T-helper 2 cell treated with Interferon-gamma antibody and Interleukin-4, amounts not matched to agents 100 ng/mL and 5 ng/mL, for 36 hours (primary cell): ENCODE measurements around the gene PIK3R3. TPM values are rescaled to one million over a fixed set of nuclear protein-coding genes. Genes with fewer than 3 reads are reported as not detected.

Experiments used
- intact Hi-C: fragments of 100-400 bp; cut with micrococcal nuclease; formaldehyde crosslinking; loops from one replicate; pipeline ENCODE4 v1.15.1; 2023
- total RNA-seq: library from RNA; stranded (reverse); gene quantifications from 2 replicates; pipeline ENCODE4 v1.2.3, GENCODE V29; 2022

PIK3R3 gene
- total RNA-seq, 1 donor from 2014 or later: 5.5 TPM

DNA sequence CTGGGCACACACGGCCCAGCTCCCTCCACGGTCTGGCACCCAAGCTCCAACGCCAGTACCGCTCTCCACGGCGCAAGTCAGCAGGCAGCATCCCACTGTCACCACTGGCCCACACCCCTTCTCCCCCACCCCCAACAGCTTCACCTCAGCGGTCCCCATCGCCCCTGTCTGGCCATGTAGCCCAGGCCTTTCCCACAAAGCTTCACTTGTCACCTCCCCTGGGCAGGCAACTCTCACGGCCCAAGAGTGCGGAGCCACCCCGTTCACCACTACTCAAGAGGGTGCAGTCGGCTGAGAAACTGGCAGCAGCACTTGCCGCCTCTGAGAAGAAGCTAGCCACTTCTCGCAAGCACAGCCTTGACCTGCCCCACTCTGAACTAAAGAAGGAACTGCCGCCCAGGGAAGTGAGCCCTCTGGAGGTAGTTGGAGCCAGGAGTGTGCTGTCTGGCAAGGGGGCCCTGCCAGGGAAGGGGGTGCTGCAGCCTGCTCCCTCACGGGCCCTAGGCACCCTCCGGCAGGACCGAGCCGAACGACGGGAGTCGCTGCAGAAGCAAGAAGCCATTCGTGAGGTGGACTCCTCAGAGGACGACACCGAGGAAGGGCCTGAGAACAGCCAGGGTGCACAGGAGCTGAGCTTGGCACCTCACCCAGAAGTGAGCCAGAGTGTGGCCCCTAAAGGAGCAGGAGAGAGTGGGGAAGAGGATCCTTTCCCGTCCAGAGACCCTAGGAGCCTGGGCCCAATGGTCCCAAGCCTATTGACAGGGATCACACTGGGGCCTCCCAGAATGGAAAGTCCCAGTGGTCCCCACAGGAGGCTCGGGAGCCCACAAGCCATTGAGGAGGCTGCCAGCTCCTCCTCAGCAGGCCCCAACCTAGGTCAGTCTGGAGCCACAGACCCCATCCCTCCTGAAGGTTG is 97.6 kb downstream of the PIK3R3 start:
- intact Hi-C loops: no loop called here

- intact Hi-C loops: no loop called here
Measured at GRCh38 chr1:46030876-46031660, 101.4 kb downstream of the PIK3R3 start.

- intact Hi-C loops: no loop called here
Measured at GRCh38 chr1:46030074-46030870, 102.2 kb downstream of the PIK3R3 start.

DNA sequence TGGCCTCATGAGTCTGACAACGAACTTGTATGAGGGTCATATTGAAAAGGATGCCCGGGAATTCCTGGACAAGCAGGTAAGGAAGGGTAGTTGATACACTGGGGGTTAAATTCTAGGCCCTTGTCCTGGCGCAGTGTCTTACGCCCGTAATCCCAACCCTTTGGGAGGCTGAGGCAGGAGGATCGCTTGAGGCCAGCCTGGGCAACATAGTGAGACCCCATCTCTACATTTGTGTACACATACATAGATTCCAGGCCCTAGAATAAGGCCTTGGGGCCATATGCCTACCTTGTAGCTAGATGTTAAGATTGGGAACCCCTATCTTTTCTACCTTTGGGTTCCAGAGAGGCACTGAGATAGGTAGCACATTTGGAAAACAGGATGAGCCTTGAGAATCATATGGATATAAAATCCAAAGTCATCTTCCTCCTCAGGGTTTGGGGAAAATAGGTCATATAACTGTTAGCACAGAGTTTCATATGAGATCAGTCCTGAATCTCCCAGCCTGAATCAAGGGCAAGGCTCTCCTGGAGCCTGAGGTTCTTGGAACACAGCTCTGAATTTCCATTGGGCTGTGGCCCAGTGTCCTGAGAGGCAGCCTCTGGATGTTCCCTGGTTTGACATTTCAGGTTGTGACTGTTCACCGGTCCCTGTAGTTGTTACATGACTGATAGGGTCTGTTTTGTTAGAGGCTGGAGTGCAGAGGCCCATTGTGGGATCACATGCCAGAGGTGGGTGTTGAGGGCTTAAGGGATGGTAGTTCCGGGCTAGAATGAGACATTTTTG is 104.4 kb downstream of the PIK3R3 start:
- intact Hi-C loops: no loop called here

- intact Hi-C loops: no loop called here
Measured at GRCh38 chr1:46026531-46026930, 105.9 kb downstream of the PIK3R3 start.

GRCh38 chr1:46021046-46021996 is 111.1 kb downstream of the PIK3R3 start:
- intact Hi-C loops: no loop called here

- intact Hi-C loops: no loop called here
Measured at GRCh38 chr1:46020010-46020409, 112.4 kb downstream of the PIK3R3 start.

DNA sequence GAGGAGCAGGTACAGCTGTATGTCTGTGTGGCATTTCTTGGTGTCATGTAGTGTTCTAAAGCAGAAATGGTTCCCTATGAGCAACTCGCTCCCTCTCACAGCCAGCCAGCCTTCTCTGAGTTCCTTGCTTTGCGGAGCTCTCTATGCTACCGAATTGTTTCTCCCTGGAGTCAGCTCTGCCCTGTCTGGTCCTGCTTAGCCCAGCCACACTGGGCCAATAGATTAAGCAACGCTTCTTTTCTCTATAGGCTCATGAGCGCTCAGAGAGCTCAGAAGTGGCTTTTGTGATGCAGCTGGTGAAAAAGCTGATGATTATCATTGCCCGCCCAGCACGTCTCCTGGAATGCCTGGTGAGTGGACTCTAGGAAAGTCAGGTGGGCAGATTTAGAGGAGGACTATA is 113.1 kb downstream of the PIK3R3 start:
- intact Hi-C loops: no loop called here

DNA sequence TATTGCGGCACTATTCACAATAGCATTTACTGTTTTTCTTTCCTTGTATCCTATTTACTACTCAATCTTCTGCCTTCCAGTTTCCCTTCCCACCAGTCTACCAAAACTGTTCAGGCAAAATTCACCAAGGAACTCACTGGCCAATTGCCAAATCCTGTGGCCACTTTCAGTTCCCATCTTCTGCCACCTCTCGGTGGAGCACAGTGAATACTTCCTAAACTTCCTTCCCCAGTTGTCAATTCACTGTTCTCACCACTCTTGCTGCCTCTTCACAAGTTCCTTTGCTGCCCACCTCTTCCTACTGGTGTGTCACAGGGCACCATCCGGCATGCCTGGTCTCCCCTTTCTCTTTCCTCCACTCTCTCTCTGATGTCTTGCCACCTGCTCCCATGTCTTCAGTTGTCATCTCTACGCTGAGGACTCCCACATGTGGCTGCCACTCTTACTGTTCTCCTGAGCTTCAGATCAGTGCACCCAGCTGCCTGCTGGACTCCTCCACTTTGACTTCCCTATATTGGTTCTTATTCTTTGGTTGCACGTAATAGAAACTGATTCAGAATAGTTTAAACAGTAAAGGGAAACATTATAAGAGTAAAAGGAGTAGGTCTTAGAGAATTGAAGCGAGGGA is 114.4 kb downstream of the PIK3R3 start:
- intact Hi-C loops: no loop called here

- intact Hi-C loops: no loop called here
Measured at GRCh38 chr1:46013581-46013980, 118.8 kb downstream of the PIK3R3 start.

- intact Hi-C loops: no loop called here
Measured at GRCh38 chr1:46012236-46012635, 120.2 kb downstream of the PIK3R3 start.

DNA sequence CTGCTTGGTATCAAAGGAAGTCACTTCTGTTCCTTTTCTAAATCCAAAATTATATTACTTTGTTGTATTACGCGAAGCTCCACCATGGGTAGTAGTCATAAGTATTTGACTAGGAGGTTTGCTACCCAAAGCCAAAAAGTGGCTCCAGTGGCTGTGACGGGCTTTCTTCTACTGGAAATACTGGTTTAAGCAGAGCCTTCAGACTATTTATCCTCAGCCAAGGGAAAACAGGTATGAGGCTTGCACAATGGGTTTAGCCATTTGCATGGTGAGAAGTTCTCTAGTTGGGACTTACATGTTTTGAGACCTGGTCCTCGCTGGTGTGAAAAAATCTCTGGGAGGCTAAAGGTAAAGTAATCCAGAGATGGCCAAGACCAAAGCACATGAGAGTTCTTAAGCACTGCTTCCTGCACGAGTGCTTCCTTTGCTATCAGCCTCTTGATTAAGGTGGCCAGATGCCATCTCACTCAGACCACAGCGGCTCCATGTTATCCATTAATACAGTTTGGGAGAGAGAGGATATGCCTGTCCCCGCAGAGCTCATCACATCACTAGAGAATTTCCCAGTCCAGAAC is 121.2 kb downstream of the PIK3R3 start:
- intact Hi-C loops: no loop called here

DNA sequence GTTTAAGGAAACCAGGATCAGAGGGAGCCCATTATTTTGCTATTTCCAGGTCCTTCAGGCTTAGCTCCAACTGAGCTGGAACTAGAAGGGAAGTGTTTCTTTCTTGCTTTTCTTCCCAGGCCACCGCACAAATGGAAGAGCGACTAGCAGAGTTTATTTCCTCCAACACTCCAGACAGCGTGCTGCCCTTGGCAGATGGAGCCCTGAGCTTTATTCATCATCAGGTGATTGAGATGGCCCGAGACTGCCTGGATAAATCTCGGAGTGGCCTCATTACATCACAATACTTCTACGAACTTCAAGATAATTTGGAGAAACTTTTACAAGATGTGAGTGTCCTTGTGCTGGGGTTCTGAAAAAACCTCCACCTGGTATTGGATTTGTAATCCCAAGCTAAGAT is 121.8 kb downstream of the PIK3R3 start:
- intact Hi-C loops: no loop called here

GRCh38 chr1:46008585-46008984 is 123.8 kb downstream of the PIK3R3 start:
- intact Hi-C loops: no loop called here

DNA sequence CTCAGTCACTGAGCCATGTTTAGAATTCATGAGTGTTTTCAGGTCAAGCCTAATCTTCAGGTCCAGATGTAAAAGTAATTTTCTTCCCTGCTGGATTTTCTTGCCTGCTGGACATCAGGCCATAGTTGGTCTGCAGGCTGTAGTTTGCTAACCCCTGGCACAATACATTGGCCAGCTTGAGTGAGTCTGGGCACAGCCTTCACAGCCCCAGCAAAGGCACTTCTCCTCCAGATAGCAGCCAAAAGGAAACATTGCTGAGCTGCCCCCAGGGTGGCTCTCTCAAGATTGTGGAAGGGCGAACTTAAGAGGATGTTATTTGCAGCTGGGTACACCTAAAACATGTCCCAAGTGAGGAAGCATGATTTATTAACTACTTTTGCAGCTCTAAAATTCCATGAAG is 126.8 kb downstream of the PIK3R3 start:
- intact Hi-C loops: no loop called here

DNA sequence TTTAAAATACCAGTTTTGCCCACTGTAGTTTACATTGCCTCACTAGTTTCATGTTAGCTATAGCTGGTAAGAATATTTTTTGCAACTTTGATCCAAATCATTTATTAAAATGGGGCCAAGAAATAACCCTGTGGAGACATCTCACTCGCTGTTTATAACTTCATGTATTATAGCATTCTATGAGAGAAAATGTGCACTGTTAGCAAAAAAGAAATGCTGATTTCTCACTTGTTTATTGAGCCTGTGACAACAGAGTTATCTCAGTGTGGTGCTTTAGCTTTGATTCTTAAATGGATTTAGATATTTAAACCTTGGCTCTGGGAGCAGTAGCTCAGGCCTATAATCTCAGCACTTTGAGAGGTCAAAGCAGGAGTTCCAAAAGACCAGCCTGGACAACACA is 127.9 kb downstream of the PIK3R3 start:
- intact Hi-C loops: no loop called here

GRCh38 chr1:46003315-46003714 is 129.1 kb downstream of the PIK3R3 start:
- intact Hi-C loops: no loop called here

- intact Hi-C loops: no loop called here
Measured at GRCh38 chr1:46002551-46003150, 129.8 kb downstream of the PIK3R3 start.
